Peyer's patch (tissue), 4 donors: ENCODE results near the gene YJU2.

Source experiments
- POLR2A ChIP-seq, 2 donors: fragments of 450-650 bp; IDR thresholded peaks; one replicate each; pipeline ENCODE4 v1.5.1; 2017; ENCODE audit warnings: antibody characterized with exemption in 2 of 2, mild to moderate bottlenecking in 2 of 2, moderate library complexity in 2 of 2
- TF ChIP-seq, protein P1 (sequence below), 6 experiments: fragments of 450-650 bp in 4 of 6; fragments of 200-600 bp in 2 of 6; sonication (generic) in 1 of 6; IDR thresholded peaks; one replicate each; pipeline ENCODE4 v1.5.1; 2017 to 2019; ENCODE audit warnings: antibody characterized with exemption in 6 of 6, mild to moderate bottlenecking in 3 of 6, moderate library complexity in 1 of 6

DNA sequence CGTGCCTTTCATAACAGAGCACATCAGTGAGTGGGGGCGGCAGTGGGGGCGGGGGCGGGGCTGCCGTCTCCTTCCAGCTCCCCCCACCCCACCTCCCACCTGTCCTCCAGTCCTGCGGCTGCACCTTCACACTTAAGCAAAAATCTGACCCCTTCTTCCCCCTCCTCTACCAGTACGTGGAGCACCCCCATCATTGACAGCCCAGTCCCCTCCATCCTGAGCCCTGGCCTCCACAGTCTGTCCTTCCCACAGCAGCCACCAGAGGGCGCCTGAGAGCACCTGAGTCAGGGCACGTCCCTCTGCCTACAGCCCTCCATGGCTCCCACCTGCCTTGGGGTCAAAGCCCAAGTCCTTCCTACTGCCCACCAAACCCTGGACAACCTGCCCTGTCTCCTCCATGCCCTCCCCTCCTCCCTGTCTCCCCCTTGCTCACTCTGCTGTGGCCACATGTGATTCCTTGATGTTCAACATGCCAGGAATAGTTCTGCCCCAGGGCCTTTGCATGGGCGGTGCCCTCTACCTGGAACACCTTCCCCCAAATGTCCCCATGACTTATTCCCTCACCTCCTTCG lies 13.5 kb upstream of the YJU2 start:
- TF ChIP-seq, protein P1, sequence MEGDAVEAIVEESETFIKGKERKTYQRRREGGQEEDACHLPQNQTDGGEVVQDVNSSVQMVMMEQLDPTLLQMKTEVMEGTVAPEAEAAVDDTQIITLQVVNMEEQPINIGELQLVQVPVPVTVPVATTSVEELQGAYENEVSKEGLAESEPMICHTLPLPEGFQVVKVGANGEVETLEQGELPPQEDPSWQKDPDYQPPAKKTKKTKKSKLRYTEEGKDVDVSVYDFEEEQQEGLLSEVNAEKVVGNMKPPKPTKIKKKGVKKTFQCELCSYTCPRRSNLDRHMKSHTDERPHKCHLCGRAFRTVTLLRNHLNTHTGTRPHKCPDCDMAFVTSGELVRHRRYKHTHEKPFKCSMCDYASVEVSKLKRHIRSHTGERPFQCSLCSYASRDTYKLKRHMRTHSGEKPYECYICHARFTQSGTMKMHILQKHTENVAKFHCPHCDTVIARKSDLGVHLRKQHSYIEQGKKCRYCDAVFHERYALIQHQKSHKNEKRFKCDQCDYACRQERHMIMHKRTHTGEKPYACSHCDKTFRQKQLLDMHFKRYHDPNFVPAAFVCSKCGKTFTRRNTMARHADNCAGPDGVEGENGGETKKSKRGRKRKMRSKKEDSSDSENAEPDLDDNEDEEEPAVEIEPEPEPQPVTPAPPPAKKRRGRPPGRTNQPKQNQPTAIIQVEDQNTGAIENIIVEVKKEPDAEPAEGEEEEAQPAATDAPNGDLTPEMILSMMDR (IDR thresholded peaks at IDR 0.05) = peak in 5 of 6 experiments; percentile 31 to 58 (median 49)
- no peak for TF ChIP-seq POLR2A (IDR thresholded peaks at IDR 0.05)
